SIG-M5 (cell line): ENCODE measurements around the gene ADAMTS17.

Experiments used
- DNase-seq: peaks from one replicate; lab custom pipeline; 2025; lab: John Stamatoyannopoulos, UW

ADAMTS17 gene

GRCh38 chr15:100174159-100174903, 167.4 kb downstream of the ADAMTS17 start:
- no peak for DNase-seq

GRCh38 chr15:100172356-100173024, 169.3 kb downstream of the ADAMTS17 start:
- no peak for DNase-seq

- DNase-seq, result no peak
Observed at GRCh38 chr15:100171411-100171810, 170.4 kb downstream of the ADAMTS17 start.

GRCh38 chr15:100170291-100171210, 171.2 kb downstream of the ADAMTS17 start:
- DNase-seq, result no peak

- DNase-seq, result no peak
Observed at GRCh38 chr15:100169615-100170290, 172.0 kb downstream of the ADAMTS17 start.

GRCh38 chr15:100168787-100169186, 173.0 kb downstream of the ADAMTS17 start:
- DNase-seq, result no peak

GRCh38 chr15:100167884-100168375, 173.8 kb downstream of the ADAMTS17 start:
- no peak for DNase-seq

- DNase-seq, result no peak
Observed at GRCh38 chr15:100166313-100166712, 175.5 kb downstream of the ADAMTS17 start.

GRCh38 chr15:100163961-100164360, 177.8 kb downstream of the ADAMTS17 start:
- no peak for DNase-seq

GRCh38 chr15:100160953-100161352, 180.8 kb downstream of the ADAMTS17 start:
- no peak for DNase-seq

- no peak for DNase-seq
Observed at GRCh38 chr15:100159436-100159835, 182.3 kb downstream of the ADAMTS17 start.

GRCh38 chr15:100158356-100158755, 183.4 kb downstream of the ADAMTS17 start:
- DNase-seq, result no peak

GRCh38 chr15:100156201-100156600, 185.6 kb downstream of the ADAMTS17 start:
- no peak for DNase-seq

GRCh38 chr15:100154338-100154737, 187.4 kb downstream of the ADAMTS17 start:
- DNase-seq, result no peak

- DNase-seq, result no peak
Observed at GRCh38 chr15:100152463-100152862, 189.3 kb downstream of the ADAMTS17 start.

GRCh38 chr15:100150906-100151305, 190.9 kb downstream of the ADAMTS17 start:
- DNase-seq, result no peak

GRCh38 chr15:100147828-100148227, 193.9 kb downstream of the ADAMTS17 start:
- no peak for DNase-seq

- no peak for DNase-seq
Observed at GRCh38 chr15:100143378-100143777, 198.4 kb downstream of the ADAMTS17 start.

- DNase-seq, result no peak
Observed at GRCh38 chr15:100141311-100142001, 200.3 kb downstream of the ADAMTS17 start.

- no peak for DNase-seq
Observed at GRCh38 chr15:100140527-100141308, 201.1 kb downstream of the ADAMTS17 start.
